C4-2B (cell line): ENCODE measurements around the gene C11orf21.

Experiments used
- ZFX ChIP-seq: fragments of 450-650 bp; IDR thresholded peaks from 2 replicates; pipeline ENCODE4 v1.6.1; 2017
- TF ChIP-seq, protein P1 (sequence below): fragments of 450-650 bp; conservative IDR thresholded peaks from 2 replicates; pipeline ENCODE4 v1.5.1; 2017; ENCODE audit warnings: mild to moderate bottlenecking

DNA sequence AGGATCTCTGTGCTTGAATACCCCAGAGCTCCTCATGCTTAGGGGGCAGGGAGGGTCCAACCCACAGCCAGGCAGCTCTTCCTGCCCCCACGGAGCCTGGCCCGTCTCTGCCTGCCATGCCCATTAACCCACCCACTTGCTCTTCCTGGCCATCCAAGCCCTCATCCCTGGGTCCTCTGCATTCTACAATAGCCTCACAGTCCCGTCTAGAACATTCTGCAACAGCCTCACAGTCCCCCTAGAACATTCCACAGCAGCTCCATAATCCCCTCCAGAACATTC lies 15.2 kb upstream of the C11orf21 start:
- TF ChIP-seq, protein P1, sequence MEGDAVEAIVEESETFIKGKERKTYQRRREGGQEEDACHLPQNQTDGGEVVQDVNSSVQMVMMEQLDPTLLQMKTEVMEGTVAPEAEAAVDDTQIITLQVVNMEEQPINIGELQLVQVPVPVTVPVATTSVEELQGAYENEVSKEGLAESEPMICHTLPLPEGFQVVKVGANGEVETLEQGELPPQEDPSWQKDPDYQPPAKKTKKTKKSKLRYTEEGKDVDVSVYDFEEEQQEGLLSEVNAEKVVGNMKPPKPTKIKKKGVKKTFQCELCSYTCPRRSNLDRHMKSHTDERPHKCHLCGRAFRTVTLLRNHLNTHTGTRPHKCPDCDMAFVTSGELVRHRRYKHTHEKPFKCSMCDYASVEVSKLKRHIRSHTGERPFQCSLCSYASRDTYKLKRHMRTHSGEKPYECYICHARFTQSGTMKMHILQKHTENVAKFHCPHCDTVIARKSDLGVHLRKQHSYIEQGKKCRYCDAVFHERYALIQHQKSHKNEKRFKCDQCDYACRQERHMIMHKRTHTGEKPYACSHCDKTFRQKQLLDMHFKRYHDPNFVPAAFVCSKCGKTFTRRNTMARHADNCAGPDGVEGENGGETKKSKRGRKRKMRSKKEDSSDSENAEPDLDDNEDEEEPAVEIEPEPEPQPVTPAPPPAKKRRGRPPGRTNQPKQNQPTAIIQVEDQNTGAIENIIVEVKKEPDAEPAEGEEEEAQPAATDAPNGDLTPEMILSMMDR = no peak
- no peak for TF ChIP-seq ZFX
